ENCODE data around the gene MTG1.
"Not testable (repeated sequence)": the region's sequence is repeated elsewhere in the genome, so short reads cannot be mapped to it uniquely, and the experiment has no call there.

Gene MTG1

GRCh38 chr10:133424102-133424501 is 30.1 kb downstream of the MTG1 start:
- DNase-seq (ENCODE audit: low read depth): not testable (repeated sequence)

- DNase-seq (ENCODE audit: low read depth): not testable (repeated sequence)
These were observed 30.6 kb downstream of the MTG1 start, which contains the start of gene SPRN for GRCh38 chr10:133424601-133425000. Gene SPRN (minus strand): TSS chr10:133424625. CDS start chr10:133423681, 944 bp downstream.

- DNase-seq (ENCODE audit: low read depth): not testable (repeated sequence)
These were observed 35.6 kb downstream of the MTG1 start for GRCh38 chr10:133429571-133429970.

- DNase-seq (ENCODE audit: low read depth): not testable (repeated sequence)
These were observed 38.1 kb downstream of the MTG1 start for GRCh38 chr10:133431888-133432613.

- not testable (repeated sequence) for DNase-seq (ENCODE audit: low read depth)
These were observed 38.8 kb downstream of the MTG1 start for GRCh38 chr10:133432789-133433188.

GRCh38 chr10:133438711-133439273 is 44.8 kb downstream of the MTG1 start:
- no peak for DNase-seq (ENCODE audit: low read depth)

- no peak for DNase-seq (ENCODE audit: low read depth)
These were observed 45.8 kb downstream of the MTG1 start for GRCh38 chr10:133439517-133440461.

- no peak for DNase-seq (ENCODE audit: low read depth)
These were observed 46.8 kb downstream of the MTG1 start for GRCh38 chr10:133440633-133441285.

GRCh38 chr10:133441356-133441755 is 47.4 kb downstream of the MTG1 start:
- DNase-seq (ENCODE audit: low read depth): not testable (repeated sequence)

- no peak for DNase-seq (ENCODE audit: low read depth)
These were observed 47.8 kb downstream of the MTG1 start for GRCh38 chr10:133441780-133442179.

- no peak for DNase-seq (ENCODE audit: low read depth)
These were observed 48.4 kb downstream of the MTG1 start for GRCh38 chr10:133442191-133442966.

GRCh38 chr10:133442967-133443924 is 49.3 kb downstream of the MTG1 start:
- DNase-seq (ENCODE audit: low read depth): no peak

- no peak for DNase-seq (ENCODE audit: low read depth)
These were observed 50.6 kb downstream of the MTG1 start for GRCh38 chr10:133444342-133445267.

GRCh38 chr10:133445268-133445732 is 51.3 kb downstream of the MTG1 start:
- DNase-seq (ENCODE audit: low read depth): no peak

- DNase-seq (ENCODE audit: low read depth): no peak
These were observed 52.1 kb downstream of the MTG1 start for GRCh38 chr10:133445751-133446708.

GRCh38 chr10:133446979-133447378 is 53.0 kb downstream of the MTG1 start:
- no peak for DNase-seq (ENCODE audit: low read depth)

- no peak for DNase-seq (ENCODE audit: low read depth)
These were observed 54.2 kb downstream of the MTG1 start for GRCh38 chr10:133448120-133448519.

GRCh38 chr10:133451346-133451745 is 57.4 kb downstream of the MTG1 start:
- DNase-seq (ENCODE audit: low read depth): no peak

All from stimulated activated CD8-positive, alpha-beta memory T cell treated with anti-CD3 and anti-CD28 coated beads, Interleukin-4, amount 100 ng/mL, for 24 hours (primary cell).